Stimulated activated CD4-positive, alpha-beta T cell treated with anti-CD3 and anti-CD28 coated beads, TNF-alpha, amount 100 ng/mL, for 48 hours (primary cell): ENCODE measurements around the gene WNT9B.

Experiments
- DNase-seq, 3 donors: peaks; one replicate each; pipeline ENCODE4 v3.0.0-alpha.2; 2020; ENCODE audit warnings: low read depth in 3 of 3

Gene WNT9B

GRCh38 chr17:46853896-46854444, 2.6 kb downstream of the WNT9B start:
- no peak for DNase-seq

GRCh38 chr17:46854515-46854914, 3.1 kb downstream of the WNT9B start:
- no peak for DNase-seq

GRCh38 chr17:46854948-46855347, 3.6 kb downstream of the WNT9B start:
- no peak for DNase-seq

GRCh38 chr17:46857600-46857999, 6.2 kb downstream of the WNT9B start:
- DNase-seq, result no peak

GRCh38 chr17:46859996-46860395, 8.6 kb downstream of the WNT9B start:
- no peak for DNase-seq

GRCh38 chr17:46862949-46863348, 11.6 kb downstream of the WNT9B start:
- no peak for DNase-seq

GRCh38 chr17:46863383-46864121, 12.2 kb downstream of the WNT9B start:
- no peak for DNase-seq

- no peak for DNase-seq
These were observed 13.7 kb downstream of the WNT9B start for GRCh38 chr17:46865100-46865499.

GRCh38 chr17:46866325-46866724, 14.9 kb downstream of the WNT9B start:
- DNase-seq, result no peak

GRCh38 chr17:46866747-46867146, 15.4 kb downstream of the WNT9B start:
- DNase-seq, result no peak

GRCh38 chr17:46868689-46869187, 17.4 kb downstream of the WNT9B start:
- DNase-seq, result no peak

GRCh38 chr17:46869296-46869695, 17.9 kb downstream of the WNT9B start:
- no peak for DNase-seq

- no peak for DNase-seq
These were observed 18.8 kb downstream of the WNT9B start for GRCh38 chr17:46869975-46870803.

GRCh38 chr17:46872421-46872820, 21.0 kb downstream of the WNT9B start:
- no peak for DNase-seq

- no peak for DNase-seq
These were observed 22.7 kb downstream of the WNT9B start for GRCh38 chr17:46873941-46874645.

- no peak for DNase-seq
These were observed 23.5 kb downstream of the WNT9B start for GRCh38 chr17:46874906-46875305.

- DNase-seq, result no peak
These were observed 24.5 kb downstream of the WNT9B start for GRCh38 chr17:46875849-46876352.

- no peak for DNase-seq
These were observed 25.0 kb downstream of the WNT9B start for GRCh38 chr17:46876353-46876887.

- DNase-seq, result no peak
These were observed 25.5 kb downstream of the WNT9B start for GRCh38 chr17:46876926-46877325.

GRCh38 chr17:46877466-46877865, 26.1 kb downstream of the WNT9B start:
- no peak for DNase-seq

- DNase-seq, result no peak
These were observed 26.7 kb downstream of the WNT9B start for GRCh38 chr17:46878055-46878454.

- DNase-seq, result no peak
These were observed 27.7 kb downstream of the WNT9B start for GRCh38 chr17:46879101-46879500.
